ENCODE results near the gene RAB3A. TPM values are rescaled to one million over a fixed set of nuclear protein-coding genes. Genes with fewer than 3 reads are reported as not detected.
A peak's percentile ranks its signal among the peaks of the same experiment; 100 is the strongest.

Gene RAB3A
- total RNA-seq, 1 experiment from 2014 or later = 2.7 TPM

DNA sequence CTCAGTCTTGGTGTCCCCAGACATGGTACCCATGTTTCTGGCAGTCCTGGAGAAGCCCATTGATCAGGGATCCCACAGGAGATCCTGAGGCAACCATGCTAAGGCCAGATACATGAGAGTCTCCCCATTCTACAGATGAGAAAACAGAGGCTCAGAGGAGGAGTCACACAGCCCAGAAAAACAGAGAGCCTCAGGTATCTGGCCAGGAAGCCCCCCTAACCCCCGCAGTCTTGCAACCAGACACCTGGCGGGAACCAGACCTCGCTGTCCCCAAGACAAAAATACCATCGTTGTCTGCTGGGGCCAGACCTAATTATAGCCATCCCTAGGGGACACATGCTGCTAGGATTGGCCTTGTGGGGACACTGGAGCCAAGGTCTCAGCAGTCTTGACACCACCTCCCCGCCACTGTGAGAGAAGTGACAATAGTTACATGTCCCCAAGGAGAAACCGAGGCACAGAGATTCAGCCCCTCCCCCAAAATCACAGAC lies 24.0 kb upstream of the RAB3A start:
- Histone ChIP-seq H3K27me3 (no peaks in the 10 kb centered on the region), H3K4me3 (no peak overlapping the region), H3K27ac (no peak overlapping the region), H3K36me3 (no peaks in the 10 kb centered on the region), H3K4me1 (no peaks in the 10 kb centered on the region), H3K9me3 (replicated peaks) (no peaks in the 10 kb centered on the region)
- no peak for DNase-seq

DNA sequence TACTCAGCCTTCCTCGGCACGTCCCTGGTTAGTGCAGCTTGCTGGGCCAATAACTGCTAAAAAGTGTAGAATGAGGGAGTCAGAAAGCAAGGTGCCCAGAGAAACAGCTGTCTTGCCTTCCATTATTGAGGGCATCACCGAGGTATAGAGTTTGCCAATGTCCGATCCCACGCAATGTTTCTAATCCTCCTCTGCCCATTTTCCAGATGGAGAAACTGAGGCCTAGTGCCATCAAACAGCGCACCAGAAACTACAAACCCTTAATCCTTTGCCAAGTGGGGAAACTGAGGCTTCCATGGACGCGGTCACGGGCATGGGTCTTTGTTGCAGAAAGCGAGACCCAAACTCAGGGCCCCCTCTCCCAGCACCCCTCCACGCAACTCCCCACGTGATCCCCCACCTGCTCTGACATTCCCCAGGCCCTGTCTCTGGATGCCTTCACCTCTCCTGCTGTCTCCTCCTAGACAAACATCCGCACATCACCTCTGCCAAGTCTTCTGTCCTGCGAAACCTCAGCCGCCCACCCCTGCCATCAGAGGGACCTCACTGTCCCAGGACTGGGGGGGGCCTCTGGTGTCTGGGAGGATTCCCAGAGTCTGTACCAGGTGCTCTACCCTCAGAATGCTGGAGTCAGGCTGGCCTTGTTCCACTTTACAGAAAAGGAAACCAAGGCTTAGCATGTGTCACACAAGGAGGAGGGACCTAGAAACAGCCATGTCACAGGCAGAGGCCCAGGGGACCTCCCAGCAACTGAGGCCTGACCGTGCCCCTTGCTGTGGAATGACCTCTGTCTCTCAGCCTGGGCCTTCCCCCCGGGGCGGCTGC lies 23.3 kb upstream of the RAB3A start:
- Histone ChIP-seq H3K4me3 (no peak overlapping the region), H3K9me3 (replicated peaks) (no peaks in the 10 kb centered on the region), H3K4me1 (no peaks in the 10 kb centered on the region), H3K27ac (no peak overlapping the region), H3K27me3 (no peaks in the 10 kb centered on the region), H3K36me3 (no peaks in the 10 kb centered on the region)
- DNase-seq = peak in 1 of 2 experiments; percentile 13

DNA sequence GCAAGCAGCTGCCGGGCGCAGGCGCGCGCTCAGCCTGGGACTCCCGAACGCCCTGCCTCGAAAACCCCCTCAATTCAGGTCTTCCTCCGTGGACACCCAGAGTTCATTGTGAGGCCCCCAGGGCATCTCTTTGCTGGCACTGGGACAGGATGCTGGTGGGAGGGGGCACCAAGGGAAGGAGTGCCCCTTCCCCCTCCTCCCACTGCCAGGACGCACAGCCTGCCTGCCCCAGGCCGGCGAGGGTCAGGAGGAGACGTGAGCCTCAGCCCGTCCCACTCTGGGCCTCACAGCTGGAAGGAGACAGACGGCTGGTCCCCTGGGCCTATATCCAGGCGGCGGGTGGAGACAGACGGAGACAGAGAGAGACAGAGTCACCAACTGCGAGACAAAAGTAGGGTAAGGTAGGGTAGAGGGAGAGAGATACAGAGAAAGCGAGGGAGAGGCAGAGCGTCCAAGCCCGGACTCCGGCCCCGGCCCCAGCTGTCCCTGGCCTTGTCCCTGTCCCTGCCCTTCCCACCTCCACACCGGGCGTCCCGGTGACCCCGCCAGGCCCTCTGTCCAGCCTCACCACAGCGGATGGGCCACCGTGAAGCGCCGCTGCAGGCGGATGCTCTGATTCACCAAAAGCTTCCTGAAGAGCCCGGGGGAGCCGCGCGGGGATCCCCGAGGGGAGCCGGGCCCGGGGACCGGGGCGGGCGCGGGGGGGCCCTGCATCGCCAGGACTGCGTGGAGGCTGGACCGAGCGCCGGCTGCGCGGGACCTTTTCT lies 22.0 kb upstream of the RAB3A start, which contains the start of gene PDE4C:
TSS of gene PDE4C (minus strand) at position 737 of the 767 bp plus-strand sequence. CDS start at position 714, 23 bp downstream.
- peak; percentile 63 to 65 for DNase-seq
- Histone ChIP-seq H3K27me3 (no peaks in the 10 kb centered on the region), H3K9me3 (replicated peaks) (no peaks in the 10 kb centered on the region), H3K4me1 (no peaks in the 10 kb centered on the region), H3K27ac (no peak within 1 kb of the TSS), H3K4me3 (peak within 1 kb of the TSS; percentile 30), H3K36me3 (no peaks in the 10 kb centered on the region)

DNA sequence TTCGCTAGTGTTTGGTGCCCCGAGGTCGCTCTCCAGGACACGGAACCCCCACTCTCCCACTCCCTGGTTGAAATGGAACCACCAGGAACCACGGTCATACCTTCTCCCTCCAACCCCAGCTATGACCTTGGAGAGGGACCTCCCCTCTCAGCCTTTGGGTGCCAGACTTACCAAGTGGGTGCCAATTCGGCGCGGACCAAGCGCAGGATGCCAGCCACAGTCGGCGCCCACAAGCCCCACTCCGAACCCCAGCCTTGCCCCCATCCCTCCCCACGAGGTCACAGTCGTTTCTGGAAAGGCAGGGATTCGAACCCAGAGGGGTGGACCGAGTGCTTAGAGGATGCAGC lies 21.5 kb upstream of the RAB3A start:
- no peaks in the 10 kb centered on the region for H3K9me3 ChIP-seq (replicated peaks)
- H3K4me3 ChIP-seq = no peak overlapping the region
- DNase-seq = no peak
- no peaks in the 10 kb centered on the region for H3K4me1 ChIP-seq
- H3K27ac ChIP-seq = no peak overlapping the region
- H3K27me3 ChIP-seq = no peaks in the 10 kb centered on the region
- H3K36me3 ChIP-seq = no peaks in the 10 kb centered on the region

DNA sequence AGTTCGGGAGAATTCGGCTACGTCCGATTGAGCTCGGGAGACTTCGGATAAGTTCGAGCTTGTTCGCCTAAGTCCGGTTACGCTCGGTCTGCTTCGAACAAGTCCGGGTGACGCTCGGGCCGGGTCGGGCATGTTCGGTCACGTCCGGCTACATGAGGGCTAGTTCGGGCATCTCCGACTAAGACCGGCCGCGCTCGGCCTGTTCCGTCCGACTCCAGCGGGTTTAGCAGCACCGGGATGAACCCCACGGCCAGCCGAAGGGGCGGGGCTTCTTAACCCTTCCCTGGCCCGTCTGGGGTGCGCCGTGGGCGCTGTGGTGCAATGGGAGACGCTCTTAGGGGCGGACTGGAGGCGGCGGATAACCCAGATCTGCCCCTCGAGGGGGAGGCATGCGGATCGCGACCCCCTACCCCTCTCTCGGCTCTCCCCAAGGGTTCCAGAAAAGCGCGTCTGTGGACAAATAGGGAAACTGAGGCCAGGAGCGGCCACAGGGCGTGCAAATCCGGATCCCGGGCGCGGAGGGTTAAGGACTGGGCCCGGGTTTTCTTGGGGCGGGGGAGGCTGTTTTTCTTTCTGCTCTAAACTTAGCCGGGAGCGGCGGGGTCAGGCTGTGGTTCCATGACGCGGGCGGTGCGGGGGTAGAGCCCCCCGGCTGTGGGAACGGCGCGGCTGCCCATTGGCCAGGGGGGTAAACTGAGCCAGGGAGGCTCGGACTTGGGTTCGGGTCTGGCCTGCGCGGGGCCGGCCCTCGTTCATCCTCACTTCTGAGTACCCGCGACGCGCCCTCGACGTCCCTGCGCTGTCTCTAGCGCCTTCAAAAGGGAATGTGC lies 20.9 kb upstream of the RAB3A start:
- Histone ChIP-seq H3K4me1 (no peaks in the 10 kb centered on the region), H3K4me3 (no peak overlapping the region), H3K27me3 (no peaks in the 10 kb centered on the region), H3K36me3 (no peaks in the 10 kb centered on the region), H3K27ac (no peak overlapping the region), H3K9me3 (replicated peaks) (no peaks in the 10 kb centered on the region)
- no peak for DNase-seq

DNA sequence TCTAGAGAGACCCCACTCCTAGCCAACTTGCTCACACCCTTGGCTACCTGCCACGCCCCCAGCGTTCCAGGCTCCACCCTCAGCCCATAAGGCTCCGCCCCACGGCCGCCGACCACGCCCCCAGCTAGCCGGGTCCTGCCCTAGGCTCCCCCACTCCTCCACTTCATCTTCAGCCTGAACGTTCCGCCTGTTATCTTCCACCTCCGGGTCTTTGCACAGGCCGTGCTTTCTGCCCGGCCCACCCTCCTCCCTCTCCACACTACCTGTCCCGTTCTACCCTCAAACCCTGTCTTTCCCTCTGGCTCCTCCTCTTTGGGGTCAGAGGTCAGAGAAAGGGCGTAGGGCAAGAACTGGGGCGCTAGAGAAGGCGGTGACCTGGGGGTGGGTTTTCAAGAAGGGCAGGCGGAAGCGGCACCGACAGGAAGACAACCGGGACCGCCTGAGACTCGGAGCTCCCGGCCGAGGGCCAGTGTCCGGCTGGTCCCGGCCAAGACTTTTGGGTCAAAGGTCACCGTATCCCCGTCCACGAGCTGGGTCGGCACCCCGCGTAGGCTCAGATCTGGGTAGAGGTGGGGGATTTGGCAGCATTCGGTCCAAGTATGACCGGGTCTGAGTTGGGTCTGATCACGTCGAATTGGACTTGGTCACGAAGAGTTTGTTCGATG lies 20.1 kb upstream of the RAB3A start:
- DNase-seq = peak; percentile 43 to 49
- H3K9me3 ChIP-seq (replicated peaks) = no peaks in the 10 kb centered on the region
- no peaks in the 10 kb centered on the region for H3K36me3 ChIP-seq
- no peak overlapping the region for H3K27ac ChIP-seq
- no peaks in the 10 kb centered on the region for H3K4me1 ChIP-seq
- H3K27me3 ChIP-seq = no peaks in the 10 kb centered on the region
- H3K4me3 ChIP-seq = no peak overlapping the region

DNA sequence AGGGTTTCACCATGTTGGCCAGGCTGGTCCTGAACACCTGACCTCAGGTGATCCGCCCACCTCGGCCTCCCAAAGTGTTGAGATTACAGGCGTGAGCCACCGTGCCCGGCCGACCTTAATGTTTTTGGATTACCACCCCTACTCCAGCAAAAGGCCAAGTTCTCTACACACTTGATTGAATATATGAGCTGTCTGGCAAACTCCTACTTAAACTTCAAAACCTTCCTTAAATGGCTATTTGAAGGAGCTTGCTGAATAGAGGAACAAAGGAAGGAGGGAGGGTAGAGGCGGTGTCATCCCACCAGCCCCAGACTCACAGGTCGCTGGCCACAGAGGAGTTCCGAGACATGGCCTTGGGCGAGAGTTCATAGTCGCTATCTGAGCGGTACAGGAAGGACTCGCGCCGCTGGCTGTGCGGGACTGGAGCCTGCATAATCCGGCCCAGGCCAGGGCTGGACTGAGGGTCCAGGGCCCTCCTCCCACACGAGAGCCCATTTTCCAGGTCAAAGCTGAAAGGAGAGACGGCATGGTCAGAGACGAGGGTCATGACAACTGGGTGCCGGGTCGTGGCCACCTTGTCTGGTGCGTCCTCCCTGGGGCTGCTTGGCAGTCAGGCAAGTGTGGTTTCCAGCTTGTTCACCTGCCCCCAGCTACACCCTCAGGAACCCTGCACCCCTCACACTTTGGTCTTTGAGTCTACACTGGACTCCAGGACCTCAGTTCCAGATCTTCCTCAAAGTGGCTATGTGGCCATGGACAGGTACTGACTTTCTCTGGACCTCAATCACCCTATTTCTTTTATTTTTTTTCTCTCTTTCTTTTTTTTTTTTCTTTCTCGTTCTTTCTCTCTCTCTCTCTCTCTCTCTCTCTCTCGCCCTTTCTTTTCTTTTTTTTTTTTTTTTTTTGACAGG lies 18.2 kb upstream of the RAB3A start:
- Histone ChIP-seq H3K4me1 (no peaks in the 10 kb centered on the region), H3K27me3 (no peaks in the 10 kb centered on the region), H3K9me3 (replicated peaks) (no peaks in the 10 kb centered on the region), H3K27ac (no peak overlapping the region), H3K36me3 (no peaks in the 10 kb centered on the region), H3K4me3 (no peak overlapping the region)
- no peak for DNase-seq

DNA sequence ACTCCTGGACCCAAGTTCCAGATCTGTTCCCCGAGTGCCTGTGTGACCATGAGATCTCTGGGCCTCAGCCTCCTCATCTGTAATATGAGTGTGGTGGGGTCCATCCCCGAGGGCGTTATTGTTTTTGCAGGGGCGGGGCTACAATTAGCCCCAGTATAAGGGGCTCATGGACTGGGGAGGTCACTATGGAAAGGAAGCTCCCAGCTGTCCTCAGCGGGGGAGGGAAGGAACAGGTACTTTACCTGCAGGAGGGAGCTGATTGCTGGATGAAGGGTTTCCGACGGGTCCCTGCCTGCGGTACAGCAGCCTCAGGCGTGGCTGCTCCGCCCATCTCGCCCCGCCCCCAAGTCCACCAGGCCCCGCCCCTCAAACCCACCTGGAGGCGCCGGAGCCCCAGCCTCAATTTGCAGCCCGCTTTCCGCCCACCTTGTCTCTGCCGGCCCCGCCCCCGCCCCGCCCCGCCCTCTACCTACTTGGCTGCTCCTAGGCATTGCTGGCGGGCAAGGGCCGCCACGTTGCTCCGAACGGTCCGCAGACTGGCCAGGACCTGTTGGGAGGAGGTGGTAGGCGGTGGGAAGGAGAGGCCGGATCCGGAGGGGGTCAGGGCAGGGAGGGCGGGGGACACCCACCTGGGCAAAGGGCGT lies 16.9 kb upstream of the RAB3A start:
- no peaks in the 10 kb centered on the region for H3K9me3 ChIP-seq (replicated peaks)
- no peaks in the 10 kb centered on the region for H3K36me3 ChIP-seq
- H3K27me3 ChIP-seq = no peaks in the 10 kb centered on the region
- H3K4me3 ChIP-seq = no peak overlapping the region
- H3K4me1 ChIP-seq = no peaks in the 10 kb centered on the region
- no peak overlapping the region for H3K27ac ChIP-seq
- no peak for DNase-seq

DNA sequence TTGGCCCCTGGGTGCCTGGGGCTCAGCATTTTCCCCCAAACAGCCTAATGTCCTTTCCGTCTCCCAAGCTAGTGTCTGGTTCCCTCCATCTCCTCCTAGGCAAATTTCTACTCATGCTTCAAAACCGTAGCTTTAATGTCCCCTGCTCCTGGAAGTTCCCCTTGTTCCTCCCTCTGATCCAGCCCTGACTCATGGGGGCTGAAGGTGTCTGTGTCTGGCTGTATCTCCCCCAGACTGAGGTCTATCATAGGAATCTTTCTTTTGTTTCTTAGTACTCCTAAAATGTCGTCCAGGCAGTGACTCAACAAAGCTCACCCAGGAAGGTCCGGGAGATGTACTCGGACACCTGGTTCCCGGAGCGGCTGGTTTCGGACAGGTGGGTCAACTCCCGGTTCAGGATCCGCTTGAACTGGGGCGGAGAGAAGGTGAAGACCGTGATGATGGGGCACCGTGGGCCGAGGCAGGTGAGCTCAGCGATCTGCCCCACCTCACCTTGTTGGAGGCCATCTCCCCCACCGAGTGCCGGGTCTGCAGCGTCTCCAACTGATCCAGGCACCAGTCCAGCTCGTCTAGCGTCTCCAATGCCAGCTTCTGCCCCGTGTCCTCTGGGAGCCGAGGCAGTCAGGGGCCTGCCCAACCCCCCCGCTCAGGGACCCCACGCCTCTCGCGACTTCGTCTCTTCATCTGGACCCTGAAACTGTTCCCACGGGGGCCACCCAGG lies 16.2 kb upstream of the RAB3A start:
- H3K36me3 ChIP-seq = no peaks in the 10 kb centered on the region
- no peaks in the 10 kb centered on the region for H3K27me3 ChIP-seq
- no peak overlapping the region for H3K27ac ChIP-seq
- no peaks in the 10 kb centered on the region for H3K9me3 ChIP-seq (replicated peaks)
- no peak for DNase-seq
- H3K4me3 ChIP-seq = no peak overlapping the region
- H3K4me1 ChIP-seq = no peaks in the 10 kb centered on the region

DNA sequence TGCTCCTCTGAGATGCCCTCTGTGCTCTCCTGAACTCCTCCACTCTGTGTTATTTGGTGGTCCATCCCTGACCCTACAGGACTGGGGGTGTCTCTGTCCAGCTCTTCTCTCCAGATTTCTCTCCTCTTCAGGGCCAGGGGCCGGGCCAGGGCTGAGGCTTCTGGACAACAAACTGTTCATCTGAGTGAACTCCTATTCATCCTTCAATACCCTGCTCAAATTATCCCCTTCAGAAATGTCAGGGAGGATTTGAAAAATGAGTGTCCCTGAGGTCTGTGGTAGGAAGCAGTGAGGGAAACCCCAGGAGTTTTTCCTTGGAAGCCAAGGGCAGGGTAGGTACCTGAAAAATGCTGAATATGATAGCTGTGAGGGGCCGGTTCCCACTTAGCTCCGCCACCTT lies 14.8 kb upstream of the RAB3A start:
- H3K27ac ChIP-seq = no peak overlapping the region
- H3K36me3 ChIP-seq = no peaks in the 10 kb centered on the region
- H3K27me3 ChIP-seq = no peaks in the 10 kb centered on the region
- H3K4me1 ChIP-seq = no peaks in the 10 kb centered on the region
- H3K4me3 ChIP-seq = no peak overlapping the region
- no peaks in the 10 kb centered on the region for H3K9me3 ChIP-seq (replicated peaks)
- DNase-seq = no peak

DNA sequence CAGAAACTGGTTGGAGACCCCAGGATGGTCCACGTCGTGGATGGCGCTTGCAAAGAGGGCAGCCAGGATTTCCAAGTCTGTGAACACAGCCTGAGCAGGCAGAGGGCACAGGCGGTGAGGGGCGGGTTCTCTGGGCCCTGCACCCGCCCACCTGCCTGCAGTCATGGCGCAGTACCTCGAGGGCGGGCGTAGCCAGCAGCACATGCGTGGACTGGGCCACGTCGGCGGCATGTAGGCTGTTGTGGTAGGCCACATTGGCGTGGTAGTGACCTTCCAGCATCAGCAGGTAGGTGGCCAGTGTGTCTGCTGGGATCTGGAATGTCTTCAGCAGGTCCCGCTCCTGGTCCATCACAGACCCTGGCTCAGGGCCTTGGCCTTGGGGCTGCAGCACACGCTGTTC lies 14.3 kb upstream of the RAB3A start:
- Histone ChIP-seq H3K4me1 (no peaks in the 10 kb centered on the region), H3K9me3 (replicated peaks) (no peaks in the 10 kb centered on the region), H3K27ac (no peak overlapping the region), H3K4me3 (no peak overlapping the region), H3K36me3 (no peaks in the 10 kb centered on the region), H3K27me3 (no peaks in the 10 kb centered on the region)
- no peak for DNase-seq

DNA sequence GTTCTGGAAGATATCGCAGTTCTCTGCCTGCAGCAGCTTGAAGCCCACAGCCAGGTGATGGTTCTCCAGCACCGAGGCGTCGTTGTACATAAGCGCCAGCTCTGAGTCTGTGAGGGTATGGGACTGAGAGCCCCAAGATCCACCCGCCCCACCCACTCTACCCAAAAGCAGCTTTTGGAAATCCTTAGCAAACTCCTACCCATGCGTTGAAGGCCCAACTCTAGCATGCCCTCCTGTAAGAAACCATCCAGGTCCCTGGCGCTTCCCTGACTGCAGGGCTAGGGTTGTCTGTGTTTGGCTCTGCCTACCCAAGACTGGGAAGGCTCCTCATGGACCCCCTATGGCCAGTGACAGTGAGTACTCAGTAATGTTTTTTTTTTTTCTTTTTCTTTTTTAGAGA lies 12.9 kb upstream of the RAB3A start:
- no peak overlapping the region for H3K4me3 ChIP-seq
- no peaks in the 10 kb centered on the region for H3K9me3 ChIP-seq (replicated peaks)
- no peak overlapping the region for H3K27ac ChIP-seq
- no peak for DNase-seq
- H3K36me3 ChIP-seq = no peaks in the 10 kb centered on the region
- H3K27me3 ChIP-seq = no peaks in the 10 kb centered on the region
- no peaks in the 10 kb centered on the region for H3K4me1 ChIP-seq

Data from SJCRH30 (cell line).